Parathyroid adenoma (tissue), 2 donors: ENCODE data around the gene ANKRD35.

ENCODE experiments used
- H2AFZ ChIP-seq: fragments of 300-600 bp; sonication (generic); one replicate; pipeline ENCODE4 v1.7.0; 2017; ENCODE audit warnings: antibody characterized with exemption, mild to moderate bottlenecking
- H3K27ac ChIP-seq: fragments of 300-600 bp; sonication (generic); one replicate; pipeline ENCODE4 v1.7.0; 2017
- H3K27me3 ChIP-seq: fragments of 300-600 bp; sonication (generic); one replicate; pipeline ENCODE4 v1.7.0; 2017; ENCODE audit warnings: low read length; ENCODE audit not compliant: control insufficient read depth, insufficient read depth
- H3K36me3 ChIP-seq: fragments of 300-600 bp; sonication (generic); one replicate; pipeline ENCODE4 v1.7.0; 2017; ENCODE audit warnings: low read length; ENCODE audit not compliant: control insufficient read depth, insufficient read depth
- H3K4me1 ChIP-seq: fragments of 300-600 bp; sonication (generic); one replicate; pipeline ENCODE4 v1.7.0; 2017; ENCODE audit warnings: control low read depth
- H3K4me2 ChIP-seq: fragments of 300-600 bp; sonication (generic); one replicate; pipeline ENCODE4 v1.7.0; 2017; ENCODE audit warnings: low read length
- H3K4me3 ChIP-seq: fragments of 300-600 bp; sonication (generic); one replicate; pipeline ENCODE4 v1.7.0; 2017; ENCODE audit warnings: low read depth, low read length
- H3K79me2 ChIP-seq: fragments of 300-600 bp; sonication (generic); one replicate; pipeline ENCODE4 v1.7.0; 2017; ENCODE audit warnings: control low read depth
- H3K9ac ChIP-seq: fragments of 300-600 bp; sonication (generic); one replicate; pipeline ENCODE4 v1.7.0; 2017; ENCODE audit warnings: mild to moderate bottlenecking
- H3K9me3 ChIP-seq: fragments of 300-600 bp; sonication (generic); one replicate; pipeline ENCODE4 v1.7.0; 2017; ENCODE audit warnings: low read length; ENCODE audit not compliant: control insufficient read depth
- TF ChIP-seq, protein P1 (sequence below): fragments of 300-600 bp; sonication (generic); IDR thresholded peaks from one replicate; pipeline ENCODE4 v1.7.0; 2017; ENCODE audit warnings: antibody characterized with exemption, mild to moderate bottlenecking
- donor health status: primary hyperparathyroidism.

ANKRD35 gene

DNA sequence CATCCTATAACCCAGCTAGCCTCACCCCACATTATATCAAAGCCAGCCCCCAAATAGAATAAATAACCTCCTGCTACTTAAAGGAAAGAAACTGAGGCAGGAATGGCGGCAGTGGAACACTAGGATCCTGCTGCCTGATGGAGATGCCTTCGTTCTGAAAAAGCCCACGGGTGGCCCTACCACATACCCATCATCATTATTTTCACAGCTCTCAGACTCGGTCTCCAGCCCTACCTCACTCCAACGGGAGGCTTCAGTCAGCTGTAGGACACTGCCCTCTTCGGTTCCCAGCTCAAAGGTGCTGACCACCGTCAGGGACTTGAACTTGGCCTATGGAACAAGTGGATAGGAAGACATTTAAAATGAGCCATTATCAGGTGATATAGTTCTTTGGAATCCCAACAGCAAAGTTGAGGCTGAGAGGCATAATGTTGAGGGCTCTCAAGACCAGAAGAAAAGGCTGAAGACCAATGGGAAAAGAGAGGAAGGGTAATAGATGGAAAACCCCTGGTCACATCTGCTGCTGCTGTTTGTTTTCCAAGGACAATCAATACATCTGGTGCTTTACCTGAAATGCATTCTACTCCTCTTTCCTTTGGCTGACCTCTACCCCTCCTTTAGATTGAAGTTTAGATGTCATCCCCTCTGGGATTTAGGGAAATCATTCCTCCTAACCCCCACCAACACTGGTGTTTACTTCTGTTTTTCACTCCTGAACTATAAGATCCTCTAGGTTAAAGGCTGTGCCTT lies 7.8 kb upstream of the ANKRD35 start:
- no peaks in the 10 kb centered on the region for H3K9me3 ChIP-seq

DNA sequence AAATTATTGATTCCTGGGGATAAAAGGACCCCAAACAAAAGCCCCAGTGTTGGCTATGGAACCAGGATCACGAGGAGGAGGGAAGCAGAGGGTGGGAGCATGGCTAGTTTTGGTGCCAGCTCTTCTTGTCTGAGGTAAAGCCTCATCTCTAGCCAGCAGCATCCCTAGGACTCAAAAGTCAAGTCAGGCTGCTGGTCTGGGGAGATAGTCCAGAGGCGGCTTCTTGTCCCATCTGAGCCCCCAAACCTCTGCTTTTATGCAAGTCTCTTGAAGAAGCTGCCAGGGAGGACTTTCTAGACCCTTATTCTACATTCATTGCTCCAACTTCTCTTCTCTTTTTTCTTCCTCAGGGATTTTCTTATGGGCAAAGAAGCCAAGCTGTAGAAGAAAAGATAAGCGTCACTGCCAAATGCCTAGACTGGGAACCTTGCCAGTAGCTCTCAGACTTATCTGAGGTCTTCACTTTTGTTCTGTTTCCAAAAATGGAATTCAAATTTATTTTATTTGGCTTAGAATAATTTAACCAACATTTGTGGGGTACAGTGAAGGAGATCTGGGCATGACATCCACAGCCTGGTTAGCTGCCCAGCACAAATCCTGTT lies 6.9 kb upstream of the ANKRD35 start:
- no peaks in the 10 kb centered on the region for H3K79me2 ChIP-seq
- H3K4me1 ChIP-seq: peaks cover 5% of the 10 kb centered on the region
- peak overlapping the region; percentile 46 for H3K4me2 ChIP-seq
- H3K36me3 ChIP-seq: no peaks in the 10 kb centered on the region
- H3K27me3 ChIP-seq: no peaks in the 10 kb centered on the region
- H3K9ac ChIP-seq: no peak overlapping the region
- peak overlapping the region; percentile 2 for H3K4me3 ChIP-seq
- H3K27ac ChIP-seq: peak overlapping the region; percentile 80
- H2AFZ ChIP-seq: peak overlapping the region; percentile 78
- TF ChIP-seq, protein P1, sequence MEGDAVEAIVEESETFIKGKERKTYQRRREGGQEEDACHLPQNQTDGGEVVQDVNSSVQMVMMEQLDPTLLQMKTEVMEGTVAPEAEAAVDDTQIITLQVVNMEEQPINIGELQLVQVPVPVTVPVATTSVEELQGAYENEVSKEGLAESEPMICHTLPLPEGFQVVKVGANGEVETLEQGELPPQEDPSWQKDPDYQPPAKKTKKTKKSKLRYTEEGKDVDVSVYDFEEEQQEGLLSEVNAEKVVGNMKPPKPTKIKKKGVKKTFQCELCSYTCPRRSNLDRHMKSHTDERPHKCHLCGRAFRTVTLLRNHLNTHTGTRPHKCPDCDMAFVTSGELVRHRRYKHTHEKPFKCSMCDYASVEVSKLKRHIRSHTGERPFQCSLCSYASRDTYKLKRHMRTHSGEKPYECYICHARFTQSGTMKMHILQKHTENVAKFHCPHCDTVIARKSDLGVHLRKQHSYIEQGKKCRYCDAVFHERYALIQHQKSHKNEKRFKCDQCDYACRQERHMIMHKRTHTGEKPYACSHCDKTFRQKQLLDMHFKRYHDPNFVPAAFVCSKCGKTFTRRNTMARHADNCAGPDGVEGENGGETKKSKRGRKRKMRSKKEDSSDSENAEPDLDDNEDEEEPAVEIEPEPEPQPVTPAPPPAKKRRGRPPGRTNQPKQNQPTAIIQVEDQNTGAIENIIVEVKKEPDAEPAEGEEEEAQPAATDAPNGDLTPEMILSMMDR: no peak
- no peaks in the 10 kb centered on the region for H3K9me3 ChIP-seq

More for the DNA sequence above, 7.8 kb upstream of the ANKRD35 start:
- no peaks in the 10 kb centered on the region for H3K79me2 ChIP-seq
- H3K27me3 ChIP-seq: no peaks in the 10 kb centered on the region
- H3K36me3 ChIP-seq: no peaks in the 10 kb centered on the region
- no peak overlapping the region for H3K4me3 ChIP-seq
- H3K4me1 ChIP-seq: peaks cover 5% of the 10 kb centered on the region
- H3K9ac ChIP-seq: no peak overlapping the region
- H2AFZ ChIP-seq: no peak overlapping the region
- H3K27ac ChIP-seq: no peak overlapping the region
- no peak overlapping the region for H3K4me2 ChIP-seq
- TF ChIP-seq, protein P1: no peak

DNA sequence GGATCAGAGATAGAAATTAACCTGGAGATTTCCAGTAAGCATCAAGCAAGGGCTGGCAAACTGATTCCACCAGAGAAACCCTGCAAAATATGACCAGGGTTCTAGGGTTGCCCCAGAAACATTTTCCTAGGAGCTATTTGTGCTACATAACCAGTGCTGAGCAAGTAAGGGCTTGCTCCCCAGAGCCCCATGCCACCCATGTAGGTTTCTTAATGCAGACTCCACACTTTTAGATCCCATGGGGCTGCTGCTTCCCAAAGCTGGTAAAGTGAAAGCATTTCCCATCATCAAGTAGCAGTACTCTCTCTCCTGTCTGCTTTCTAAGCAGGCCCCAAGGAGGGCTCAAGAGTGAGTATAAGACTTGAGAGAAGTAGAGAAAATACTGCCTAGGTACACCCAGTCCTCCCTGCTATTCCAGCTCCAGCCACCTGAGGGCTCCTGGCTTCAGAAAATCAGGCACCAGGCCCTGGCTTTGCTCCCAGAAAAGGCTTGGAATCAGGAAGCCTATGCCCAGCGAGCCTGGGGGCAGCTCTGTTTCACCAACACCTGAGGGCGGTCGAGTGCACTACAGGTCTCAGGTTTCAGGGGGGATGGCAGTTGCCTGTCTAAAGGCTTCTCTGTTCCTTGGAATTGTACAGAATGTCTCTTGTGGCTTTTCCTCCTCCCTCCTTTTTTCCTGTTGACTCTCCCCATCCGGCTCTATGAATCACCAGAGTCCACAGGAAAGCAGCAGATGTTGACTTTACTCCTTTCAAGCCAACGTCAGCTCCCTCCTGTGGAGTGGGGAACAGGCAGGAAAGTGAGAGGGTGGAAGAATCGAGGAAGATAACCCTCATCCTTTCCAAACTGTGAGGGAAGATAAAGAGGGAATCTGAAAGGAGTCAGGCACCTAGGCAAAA lies 6.2 kb upstream of the ANKRD35 start:
- no peaks in the 10 kb centered on the region for H3K79me2 ChIP-seq
- H3K36me3 ChIP-seq: no peaks in the 10 kb centered on the region
- peak overlapping the region; percentile 80 for H3K27ac ChIP-seq
- no peak overlapping the region for H3K9ac ChIP-seq
- peaks cover 5% of the 10 kb centered on the region for H3K4me1 ChIP-seq
- peak overlapping the region; percentile 78 for H2AFZ ChIP-seq
- TF ChIP-seq, protein P1: peak; percentile 92
- H3K4me2 ChIP-seq: peak overlapping the region; percentile 46
- no peaks in the 10 kb centered on the region for H3K9me3 ChIP-seq
- H3K4me3 ChIP-seq: peak overlapping the region; percentile 2
- H3K27me3 ChIP-seq: no peaks in the 10 kb centered on the region

DNA sequence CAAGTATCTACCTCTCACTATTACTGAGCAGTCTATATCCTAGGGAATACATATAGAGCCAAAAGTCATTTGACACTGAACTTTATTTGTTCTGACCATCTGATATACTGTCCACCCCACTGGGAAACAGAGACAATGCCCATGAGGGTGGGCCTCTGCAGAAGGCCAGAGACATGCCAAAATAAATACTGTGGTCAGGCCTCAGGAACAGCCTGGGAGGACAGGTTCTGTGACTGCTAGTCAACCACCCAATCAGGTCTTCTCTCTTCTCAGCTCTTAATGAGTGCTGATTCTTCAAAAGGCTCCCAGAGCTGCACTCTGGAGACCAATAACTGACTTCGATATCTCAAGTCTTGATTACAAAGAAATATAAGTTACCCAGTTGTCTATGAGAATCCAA lies 5.5 kb upstream of the ANKRD35 start:
- no peaks in the 10 kb centered on the region for H3K79me2 ChIP-seq
- H3K4me1 ChIP-seq: peaks cover 5% of the 10 kb centered on the region
- H2AFZ ChIP-seq: peak overlapping the region; percentile 78
- H3K4me3 ChIP-seq: no peak overlapping the region
- H3K27ac ChIP-seq: peak overlapping the region; percentile 80
- TF ChIP-seq, protein P1: no peak
- H3K4me2 ChIP-seq: no peak overlapping the region
- H3K36me3 ChIP-seq: no peaks in the 10 kb centered on the region
- no peak overlapping the region for H3K9ac ChIP-seq
- no peaks in the 10 kb centered on the region for H3K9me3 ChIP-seq
- H3K27me3 ChIP-seq: no peaks in the 10 kb centered on the region
